CD4-positive, alpha-beta T cell (primary cell): ENCODE data around the gene POU2F1. TPM values are rescaled to one million over a fixed set of nuclear protein-coding genes. Genes with fewer than 3 reads are reported as not detected.

ENCODE experiments used
- ATAC-seq: fragments of 200-7000 bp; cut with Tn5 transposase; one replicate; pipeline ENCODE4 v1.10.0; 2022; ENCODE audit warnings: mild to moderate bottlenecking; ENCODE audit not compliant: poor library complexity
- CTCF ChIA-PET: fragments of 350-600 bp; sonication (Branson Sonifier 250); formaldehyde crosslinking; loops from one replicate; lab custom pipeline; 2021; ENCODE audit warnings: antibody characterized with exemption, inconsistent platforms; lab: Charles Lee
- POLR2A ChIA-PET: fragments of 350-600 bp; sonication (Branson Sonifier 250); formaldehyde crosslinking; loops from one replicate; lab custom pipeline; 2021; ENCODE audit warnings: antibody characterized with exemption, inconsistent platforms; lab: Charles Lee
- DNase-seq, 14 experiments: peaks; one replicate each; pipeline ENCODE4 v3.0.0-alpha.2; 2013 to 2020; ENCODE audit warnings: mixed read lengths in 2 of 14
- H3K27ac ChIP-seq, 2 donors: one replicate each; pipeline versions ENCODE4 v1.5.1 to v1.7.0; 2013; ENCODE audit warnings: low read length in 2 of 2, low read depth in 1 of 2, mild to moderate bottlenecking in 1 of 2
- H3K27me3 ChIP-seq, 2 experiments: 1 replicate in 1 of 2; 2 replicates in 1 of 2; pipeline versions ENCODE4 v1.6.1 to v1.7.0; 2013; ENCODE audit warnings: low read length in 2 of 2, control low read depth in 1 of 2, mild to moderate bottlenecking in 1 of 2, moderate library complexity in 1 of 2; ENCODE audit not compliant: insufficient read depth in 2 of 2, control insufficient read depth in 1 of 2
- H3K36me3 ChIP-seq: one replicate; pipeline ENCODE4 v1.6.1; 2013; ENCODE audit warnings: low read length, control low read depth; ENCODE audit not compliant: insufficient read depth
- H3K4me1 ChIP-seq: one replicate; pipeline ENCODE4 v1.6.1; 2013; ENCODE audit warnings: low read length, control low read depth; ENCODE audit not compliant: insufficient read depth
- H3K4me3 ChIP-seq: one replicate; pipeline ENCODE4 v1.5.1; 2013; ENCODE audit warnings: mild to moderate bottlenecking, low read length, moderate library complexity
- H3K9me3 ChIP-seq, 2 experiments: 1 replicate in 1 of 2; 2 replicates in 1 of 2; pipeline versions ENCODE4 v1.6.1 to v1.7.0; 2013; ENCODE audit warnings: low read length in 2 of 2, mild to moderate bottlenecking in 2 of 2, control low read depth in 1 of 2, moderate library complexity in 1 of 2; ENCODE audit not compliant: control insufficient read depth in 1 of 2, insufficient read depth in 1 of 2
- H3K27ac Mint-ChIP-seq: one replicate; pipeline ENCODE4 v1.8.0; 2020; ENCODE audit warnings: mixed read lengths
- H3K27me3 Mint-ChIP-seq: one replicate; pipeline ENCODE4 v1.8.0; 2021; ENCODE audit warnings: mixed read lengths
- H3K36me3 Mint-ChIP-seq: one replicate; pipeline ENCODE4 v1.8.0; 2021; ENCODE audit warnings: low read depth, mixed read lengths
- H3K4me1 Mint-ChIP-seq: one replicate; pipeline ENCODE4 v1.8.0; 2021; ENCODE audit warnings: low read depth, mixed read lengths
- H3K4me3 Mint-ChIP-seq: one replicate; pipeline ENCODE4 v1.8.0; 2020; ENCODE audit warnings: mild to moderate bottlenecking, mixed read lengths
- H3K9me3 Mint-ChIP-seq: one replicate; pipeline ENCODE4 v1.8.0; 2020; ENCODE audit warnings: mixed read lengths
- CTCF ChIP-seq: fragments of 200-600 bp; IDR thresholded peaks from one replicate; pipeline ENCODE4 v1.8.0; 2022; ENCODE audit warnings: antibody characterized with exemption, mild to moderate bottlenecking
- intact Hi-C, 2 experiments: fragments of 100-400 bp; cut with DNase I in 1 of 2; cut with micrococcal nuclease in 1 of 2; formaldehyde crosslinking; loops; one replicate each; pipeline versions ENCODE4 v1.15.1 to v1.9.0; 2023 to 2025; cut with DNase I, micrococcal nuclease
- total RNA-seq, 174 experiments: library from RNA in 2 of 174; stranded (reverse) in 2 of 174; gene quantifications; one replicate each; pipeline ENCODE4 v1.2.3 and lab custom pipeline; 2021 to 2026

POU2F1 gene
- total RNA-seq, 2 experiments from 2014 or later, result 27.0 to 28.6 TPM

GRCh38 chr1:167473761-167474160 is 253.1 kb downstream of the POU2F1 start:
- no peak for TF ChIP-seq CTCF
- H3K4me1 ChIP-seq, result peaks cover 76% of the 10 kb centered on the region
- Mint-ChIP-seq H3K4me3 (peak overlapping the region; percentile 78), H3K27me3 (no peaks in the 10 kb centered on the region), H3K27ac (peak overlapping the region; percentile 100), H3K36me3 (peaks cover 68% of the 10 kb centered on the region), H3K4me1 (peaks cover 100% of the 10 kb centered on the region), H3K9me3 (no peaks in the 10 kb centered on the region)
- H3K9me3 ChIP-seq, result no peaks in the 10 kb centered on the region
- DNase-seq, result peak in 4 of 14 experiments; percentile 33 to 49 (median 40)
- peak; percentile 32 for ATAC-seq
- intact Hi-C loops, result loop anchor here in 1 of 2 experiments (2.0 kb wide), 2 partner anchors 13 to 15 kb away; no protein-coding TSS in a partner anchor
- ChIA-PET CTCF (interaction anchor here (0.9 to 1.2 kb wide), 3 partner anchors 9 to 22 kb away, joined by 3 to 6 read pairs (median 3); no protein-coding TSS in a partner anchor), POLR2A (interaction anchor here (0.7 to 2.4 kb wide), 7 partner anchors 8 to 55 kb away, joined by 3 to 15 read pairs (median 3); no protein-coding TSS in a partner anchor)
- peaks cover 29% of the 10 kb centered on the region for H3K36me3 ChIP-seq
- H3K4me3 ChIP-seq, result peak overlapping the region; percentile 36
- no peaks in the 10 kb centered on the region for H3K27me3 ChIP-seq
- H3K27ac ChIP-seq, result peak overlapping the region; percentile 67

GRCh38 chr1:167474191-167474641 is 253.5 kb downstream of the POU2F1 start:
- ATAC-seq (peak; percentile 84), DNase-seq (peak in 8 of 14 experiments; percentile 40 to 80 (median 58))
- peak overlapping the region; percentile 67 for H3K27ac ChIP-seq

GRCh38 chr1:167476061-167476460 is 255.4 kb downstream of the POU2F1 start:
- Mint-ChIP-seq H3K27me3 (no peaks in the 10 kb centered on the region), H3K27ac (peak overlapping the region; percentile 100), H3K4me3 (peak overlapping the region; percentile 43), H3K36me3 (peaks cover 76% of the 10 kb centered on the region), H3K9me3 (no peaks in the 10 kb centered on the region), H3K4me1 (peaks cover 100% of the 10 kb centered on the region)
- Histone ChIP-seq H3K9me3 (no peaks in the 10 kb centered on the region), H3K36me3 (peaks cover 41% of the 10 kb centered on the region), H3K4me1 (peaks cover 84% of the 10 kb centered on the region), H3K4me3 (no peak overlapping the region), H3K27me3 (no peaks in the 10 kb centered on the region), H3K27ac (peak overlapping the region in 1 of 2 donors; percentile 29)
- ChIA-PET POLR2A (interaction anchor here (0.8 to 11.7 kb wide), 7 partner anchors 9 to 42 kb away, joined by 3 to 117 read pairs (median 8); partner anchors contain the start of gene CD247), CTCF (interaction anchor here (1.0 to 1.6 kb wide), 3 partner anchors 9 to 57 kb away, joined by 3 read pairs; no protein-coding TSS in a partner anchor)
- no peak for TF ChIP-seq CTCF
- DNase-seq, result peak in 1 of 14 experiments; percentile 19
- intact Hi-C loops, result no loop called here
- ATAC-seq, result no peak

More at GRCh38 chr1:167474191-167474641, 253.5 kb downstream of the POU2F1 start:
- Mint-ChIP-seq H3K27me3 (no peaks in the 10 kb centered on the region), H3K4me1 (peaks cover 100% of the 10 kb centered on the region), H3K9me3 (no peaks in the 10 kb centered on the region), H3K4me3 (peak overlapping the region; percentile 78), H3K27ac (peak overlapping the region; percentile 100), H3K36me3 (peaks cover 67% of the 10 kb centered on the region)
- Histone ChIP-seq H3K4me1 (peaks cover 74% of the 10 kb centered on the region), H3K27me3 (no peaks in the 10 kb centered on the region), H3K9me3 (no peaks in the 10 kb centered on the region), H3K4me3 (peak overlapping the region; percentile 36), H3K36me3 (peaks cover 28% of the 10 kb centered on the region)
- ChIA-PET CTCF (no interaction called here), POLR2A (interaction anchor here (0.7 to 11.7 kb wide), 9 partner anchors 13 to 55 kb away, joined by 3 to 117 read pairs (median 5); partner anchors contain the start of gene CD247)
- TF ChIP-seq CTCF, result no peak
- intact Hi-C loops, result loop anchor here in 1 of 2 experiments (2.0 kb wide), 2 partner anchors 13 to 15 kb away; no protein-coding TSS in a partner anchor

Other genes with a start within 250 kb of the POU2F1 start
- gene ILDR2, start 245.3 kb upstream of the POU2F1 start, total RNA-seq, result under 1 TPM; 0.47 to 0.67 TPM
- gene MAEL, start 231.6 kb upstream of the POU2F1 start, total RNA-seq, result not detected
- 1 to 10 TPM; 4.8 to 5.0 TPM for gene GPA33, start 130.5 kb upstream of the POU2F1 start, total RNA-seq
- gene STYXL2, start 126.8 kb upstream of the POU2F1 start, total RNA-seq, result not detected